ENCODE results near the gene CCNT2. TPM values are rescaled to one million over a fixed set of nuclear protein-coding genes. Genes with fewer than 3 reads are reported as not detected.

CCNT2 gene
- total RNA-seq, 1 experiment from 2014 or later: 32.6 TPM

- H2AFZ ChIP-seq (ENCODE audit: low read depth, low read length, poor library complexity, severe bottlenecking): no peak overlapping the region
- CTCF ChIA-PET: no interaction called here
- H3K4me1 ChIP-seq (ENCODE audit: control insufficient read depth in 1 of 2, insufficient read depth in 2 of 2, low read length in 2 of 2): peaks cover 7 to 11% of the 10 kb centered on the region in 2 experiments; a peak in 3 of 4 replicates
- RAD21 ChIA-PET (ENCODE audit: low non-redundant PET in 1 of 2, low total read pairs in 2 of 2, uncharacterized antibody in 2 of 2, unreplicated experiment in 2 of 2): no interaction called here
- BruUV-seq (replicated peaks): no TSS peak
- no peaks in the 10 kb centered on the region for H3K9me3 ChIP-seq (ENCODE audit: control insufficient read depth in 1 of 2, insufficient read depth in 1 of 2, low read depth in 1 of 2, low read length in 2 of 2)
- no peak for ATAC-seq
- peaks cover 0 to 4% of the 10 kb centered on the region in 2 experiments; a peak in 3 of 4 replicates for H3K36me3 ChIP-seq (ENCODE audit: control insufficient read depth in 1 of 2, insufficient read depth in 2 of 2, low read length in 2 of 2)
- no peaks in the 10 kb centered on the region for H3K27me3 ChIP-seq (ENCODE audit: insufficient read depth, low read length)
- H3K4me2 ChIP-seq (ENCODE audit: low read length): no peak overlapping the region
- no peak overlapping the region for H3K4me3 ChIP-seq (replicated peaks in 1 of 2; ENCODE audit: low read depth in 1 of 2, low read length in 2 of 2)
- DNase-seq (ENCODE audit: low read depth, low spot score): no peak
- POLR2A ChIA-PET: no interaction called here
- peaks cover 44% of the 10 kb centered on the region; the same call in 1 of the 2 replicates for H4K20me1 ChIP-seq (ENCODE audit: insufficient read depth)
- no peaks in the 10 kb centered on the region for H3K9me2 ChIP-seq (ENCODE audit: insufficient read depth)
- intact Hi-C loops (cut with micrococcal nuclease): no loop called here
- H3K27ac ChIP-seq (ENCODE audit: low read depth, low read length): no peak overlapping the region
- H3K79me2 ChIP-seq (ENCODE audit: insufficient read depth, low read length): peaks cover 100% of the 10 kb centered on the region
- no peak overlapping the region for H3K9ac ChIP-seq (ENCODE audit: low read length)
- TF ChIP-seq JUND (IDR thresholded peaks at IDR 0.05): no peak
- no peak for TF ChIP-seq CBX3 (IDR thresholded peaks at IDR 0.05; ENCODE audit: low read depth)
- TF ChIP-seq CEBPB (IDR thresholded peaks at IDR 0.05; ENCODE audit: low read depth): no peak
- no peak for TF ChIP-seq MAX (IDR thresholded peaks at IDR 0.05)
- no peak for TF ChIP-seq ZNF274 (IDR thresholded peaks at IDR 0.05; ENCODE audit: low read depth, low read length)
- TF ChIP-seq TCF7L2 (IDR thresholded peaks at IDR 0.05; ENCODE audit: borderline replicate concordance, extremely low read depth, insufficient read depth, insufficient read length): no peak
- TF ChIP-seq FOSL1 (IDR thresholded peaks at IDR 0.05; ENCODE audit: low read depth): no peak
- TF ChIP-seq YY1 (IDR thresholded peaks at IDR 0.05; ENCODE audit: extremely low read depth, insufficient replicate concordance, low read depth, low read length): no peak
- no peak for TF ChIP-seq EZH2 (IDR thresholded peaks at IDR 0.05)
- no peak for TF ChIP-seq RAD21 (IDR thresholded peaks at IDR 0.05; ENCODE audit: low read depth)
- no peak for TF ChIP-seq REST (IDR thresholded peaks at IDR 0.05; ENCODE audit: low read depth)
- TF ChIP-seq ELF1 (IDR thresholded peaks at IDR 0.05; ENCODE audit: borderline replicate concordance, low read depth): no peak
- no peak for TF ChIP-seq ZFX (IDR thresholded peaks at IDR 0.05)
- no peak for TF ChIP-seq CTCF (IDR thresholded peaks at IDR 0.05 in 2 of 3, conservative IDR thresholded peaks at IDR 0.05 in 1 of 3; ENCODE audit: borderline replicate concordance in 1 of 3, insufficient read depth in 1 of 3, low read depth in 2 of 3, low read length in 2 of 3)
- TF ChIP-seq POLR2A (IDR thresholded peaks at IDR 0.05; ENCODE audit: borderline replicate concordance, extremely low read depth, insufficient read depth, insufficient read length): no peak
- no peak for TF ChIP-seq ATF3 (IDR thresholded peaks at IDR 0.05)
- no peak for TF ChIP-seq ZBTB33 (IDR thresholded peaks at IDR 0.05; ENCODE audit: extremely low read depth, insufficient replicate concordance, low read length)
- no peak for TF ChIP-seq SRF (IDR thresholded peaks at IDR 0.05; ENCODE audit: low read depth)
These were observed 6.3 kb downstream of the CCNT2 start for GRCh38 chr2:134924912-134925311.
